Measurements from ENCODE around the gene MEPCE.
"Not testable (repeated sequence)": the region's sequence is repeated elsewhere in the genome, so short reads cannot be mapped to it uniquely, and the experiment has no call there.

The MEPCE gene

GRCh38 chr7:100429637-100430492 lies at the start of gene MEPCE:
Gene MEPCE, plus strand, starts transcription at chr7:100429831. Its CDS starts 188 bp downstream, at chr7:100430019.
- DNase-seq (ENCODE audit: low spot score), result peak; percentile 99

GRCh38 chr7:100380196-100380595 lies 49.4 kb upstream of the MEPCE start:
- no peak for DNase-seq (ENCODE audit: low spot score)

GRCh38 chr7:100381531-100382233 lies 47.9 kb upstream of the MEPCE start:
- not testable (repeated sequence) for DNase-seq (ENCODE audit: low spot score)

- peak; percentile 61 for DNase-seq (ENCODE audit: low spot score)
Observed at GRCh38 chr7:100382234-100382853, 47.3 kb upstream of the MEPCE start.

- DNase-seq (ENCODE audit: low spot score), result peak; percentile 63
Observed at GRCh38 chr7:100384628-100385294, 44.9 kb upstream of the MEPCE start.

- DNase-seq (ENCODE audit: low spot score), result no peak
Observed at GRCh38 chr7:100386940-100387339, 42.7 kb upstream of the MEPCE start.

GRCh38 chr7:100387695-100388094 lies 41.9 kb upstream of the MEPCE start:
- no peak for DNase-seq (ENCODE audit: low spot score)

GRCh38 chr7:100389437-100390088 lies 40.1 kb upstream of the MEPCE start:
- DNase-seq (ENCODE audit: low spot score), result no peak

- DNase-seq (ENCODE audit: low spot score), result no peak
Observed at GRCh38 chr7:100390286-100391009, 39.2 kb upstream of the MEPCE start.

GRCh38 chr7:100393233-100393905 lies 36.3 kb upstream of the MEPCE start:
- peak; percentile 35 for DNase-seq (ENCODE audit: low spot score)

- no peak for DNase-seq (ENCODE audit: low spot score)
Observed at GRCh38 chr7:100394077-100394476, 35.6 kb upstream of the MEPCE start.

GRCh38 chr7:100396421-100396982 lies 33.1 kb upstream of the MEPCE start:
- DNase-seq (ENCODE audit: low spot score), result peak; percentile 85

- no peak for DNase-seq (ENCODE audit: low spot score)
Observed at GRCh38 chr7:100397315-100398081, 32.1 kb upstream of the MEPCE start.

- no peak for DNase-seq (ENCODE audit: low spot score)
Observed at GRCh38 chr7:100398239-100398638, 31.4 kb upstream of the MEPCE start.

GRCh38 chr7:100400041-100400440 lies 29.6 kb upstream of the MEPCE start:
- DNase-seq (ENCODE audit: low spot score), result no peak

- DNase-seq (ENCODE audit: low spot score), result peak; percentile 58
Observed at GRCh38 chr7:100400656-100401055, 29.0 kb upstream of the MEPCE start.

- DNase-seq (ENCODE audit: low spot score), result no peak
Observed at GRCh38 chr7:100401811-100402210, 27.8 kb upstream of the MEPCE start.

- DNase-seq (ENCODE audit: low spot score), result no peak
Observed at GRCh38 chr7:100402241-100402640, 27.4 kb upstream of the MEPCE start.

- DNase-seq (ENCODE audit: low spot score), result no peak
Observed at GRCh38 chr7:100406767-100407166, 22.9 kb upstream of the MEPCE start.
